Measurements from ENCODE around the gene BMP8B. TPM values are rescaled to one million over a fixed set of nuclear protein-coding genes. Genes with fewer than 3 reads are reported as not detected.

The BMP8B gene
- total and polyA plus RNA-seq, 2 donors = 0.14 to 0.16 TPM

DNA sequence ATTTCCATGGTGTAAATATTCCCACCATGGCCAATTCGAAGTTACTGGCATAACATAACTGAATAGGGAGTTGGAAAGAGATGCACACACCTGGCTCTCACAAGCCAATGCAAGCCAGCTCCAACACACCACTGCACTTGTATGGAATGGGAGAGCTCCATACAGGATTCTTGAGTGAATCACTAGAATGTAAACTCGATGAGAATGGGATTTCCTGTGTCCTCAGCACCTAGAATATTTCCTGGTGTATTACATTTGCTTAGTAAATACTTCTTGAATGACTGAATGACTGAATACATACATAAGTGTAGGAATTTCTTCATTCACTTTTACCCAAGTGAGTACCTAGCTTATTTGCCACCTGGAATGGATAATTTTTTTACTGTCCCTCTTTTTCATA is 66.2 kb downstream of the BMP8B start:
- Histone ChIP-seq H3K4me3 (ENCODE audit: low read length in 2 of 2) (no peak overlapping the region), H3K9me3 (ENCODE audit: control insufficient read depth in 2 of 2, insufficient read depth in 1 of 2, low read length in 1 of 2) (no peaks in the 10 kb centered on the region), H3K36me3 (ENCODE audit: control insufficient read depth in 2 of 2, insufficient read depth in 2 of 2, low read length in 1 of 2) (no peaks in the 10 kb centered on the region), H3K4me1 (ENCODE audit: control insufficient read depth in 2 of 2, insufficient read depth in 2 of 2, low read length in 2 of 2) (no peaks in the 10 kb centered on the region), H3K27me3 (ENCODE audit: control insufficient read depth in 2 of 2, insufficient read depth in 1 of 2, low read length in 1 of 2) (peaks cover 6 to 45% of the 10 kb centered on the region in 2 donors), H3K27ac (ENCODE audit: low read depth in 1 of 2, low read length in 1 of 2) (no peak overlapping the region)
- WGBS = 20% methylated on average over 2 of the region's 2 CpGs
- DNase-seq (ENCODE audit: low read depth in 6 of 9, low spot score in 9 of 9) = no peak

- no peaks in the 10 kb centered on the region for H3K4me1 ChIP-seq (ENCODE audit: control insufficient read depth in 2 of 2, insufficient read depth in 2 of 2, low read length in 2 of 2)
- no peaks in the 10 kb centered on the region for H3K36me3 ChIP-seq (ENCODE audit: control insufficient read depth in 2 of 2, insufficient read depth in 2 of 2, low read length in 1 of 2)
- DNase-seq (ENCODE audit: low read depth in 6 of 9, low spot score in 9 of 9) = no peak
- no peak overlapping the region for H3K4me3 ChIP-seq (ENCODE audit: low read length in 2 of 2)
- no peaks in the 10 kb centered on the region for H3K9me3 ChIP-seq (ENCODE audit: control insufficient read depth in 2 of 2, insufficient read depth in 1 of 2, low read length in 1 of 2)
- H3K27me3 ChIP-seq (ENCODE audit: control insufficient read depth in 2 of 2, insufficient read depth in 1 of 2, low read length in 1 of 2) = peaks cover 3 to 43% of the 10 kb centered on the region in 2 donors
- no peak overlapping the region for H3K27ac ChIP-seq (ENCODE audit: low read depth in 1 of 2, low read length in 1 of 2)
These were observed 67.0 kb downstream of the BMP8B start for GRCh38 chr1:39721664-39722063.

- WGBS = 54% methylated on average over 7 of the region's 7 CpGs
- Histone ChIP-seq H3K36me3 (ENCODE audit: control insufficient read depth in 2 of 2, insufficient read depth in 2 of 2, low read length in 1 of 2) (no peaks in the 10 kb centered on the region), H3K27me3 (ENCODE audit: control insufficient read depth in 2 of 2, insufficient read depth in 1 of 2, low read length in 1 of 2) (peaks cover 3 to 35% of the 10 kb centered on the region in 2 donors), H3K4me3 (ENCODE audit: low read length in 2 of 2) (no peak overlapping the region), H3K9me3 (ENCODE audit: control insufficient read depth in 2 of 2, insufficient read depth in 1 of 2, low read length in 1 of 2) (no peaks in the 10 kb centered on the region), H3K4me1 (ENCODE audit: control insufficient read depth in 2 of 2, insufficient read depth in 2 of 2, low read length in 2 of 2) (no peaks in the 10 kb centered on the region), H3K27ac (ENCODE audit: low read depth in 1 of 2, low read length in 1 of 2) (no peak overlapping the region)
- DNase-seq (ENCODE audit: low read depth in 6 of 9, low spot score in 9 of 9) = peak; percentile 16 to 76 (median 52)
These were observed 68.3 kb downstream of the BMP8B start for GRCh38 chr1:39720094-39720999.

DNA sequence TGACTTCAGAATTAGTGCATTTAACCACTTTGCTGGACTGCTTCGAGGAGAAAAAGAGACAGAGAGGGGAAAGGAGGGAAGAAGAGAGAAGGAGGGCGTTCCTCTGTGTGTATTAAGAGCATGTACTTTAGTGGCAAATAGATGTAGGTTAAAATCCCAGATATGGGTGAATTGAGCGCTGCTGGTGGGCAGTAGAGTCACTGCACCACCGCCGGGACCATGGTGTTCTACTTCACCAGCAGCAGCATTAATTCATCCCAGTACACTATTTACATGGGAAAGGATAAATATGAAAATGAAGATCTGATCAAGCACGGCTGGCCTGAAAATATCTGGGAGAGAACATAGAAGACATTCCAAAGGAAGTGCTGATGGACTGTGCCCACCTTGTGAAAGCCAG is 70.9 kb downstream of the BMP8B start:
- Histone ChIP-seq H3K27me3 (ENCODE audit: control insufficient read depth in 2 of 2, insufficient read depth in 1 of 2, low read length in 1 of 2) (peaks cover 3 to 40% of the 10 kb centered on the region in 2 donors), H3K27ac (ENCODE audit: low read depth in 1 of 2, low read length in 1 of 2) (no peak overlapping the region), H3K9me3 (ENCODE audit: control insufficient read depth in 2 of 2, insufficient read depth in 1 of 2, low read length in 1 of 2) (no peaks in the 10 kb centered on the region), H3K4me1 (ENCODE audit: control insufficient read depth in 2 of 2, insufficient read depth in 2 of 2, low read length in 2 of 2) (no peaks in the 10 kb centered on the region), H3K36me3 (ENCODE audit: control insufficient read depth in 2 of 2, insufficient read depth in 2 of 2, low read length in 1 of 2) (no peaks in the 10 kb centered on the region), H3K4me3 (ENCODE audit: low read length in 2 of 2) (no peak overlapping the region)
- 49% methylated on average over 6 of the region's 6 CpGs for whole genome bisulfite sequencing
- no peak for DNase-seq (ENCODE audit: low read depth in 6 of 9, low spot score in 9 of 9)

GRCh38 chr1:39713557-39713956 is 75.1 kb downstream of the BMP8B start:
- no peak for DNase-seq (ENCODE audit: low read depth in 6 of 9, low spot score in 9 of 9)
- H3K27me3 ChIP-seq (ENCODE audit: control insufficient read depth in 2 of 2, insufficient read depth in 1 of 2, low read length in 1 of 2) = peaks cover 3 to 58% of the 10 kb centered on the region in 2 donors
- H3K4me3 ChIP-seq (ENCODE audit: low read length in 2 of 2) = no peak overlapping the region
- H3K27ac ChIP-seq (ENCODE audit: low read depth in 1 of 2, low read length in 1 of 2) = no peak overlapping the region
- no peaks in the 10 kb centered on the region for H3K9me3 ChIP-seq (ENCODE audit: control insufficient read depth in 2 of 2, insufficient read depth in 1 of 2, low read length in 1 of 2)
- H3K36me3 ChIP-seq (ENCODE audit: control insufficient read depth in 2 of 2, insufficient read depth in 2 of 2, low read length in 1 of 2) = no peaks in the 10 kb centered on the region
- 96% methylated on average over 5 of the region's 5 CpGs for WGBS
- no peaks in the 10 kb centered on the region for H3K4me1 ChIP-seq (ENCODE audit: control insufficient read depth in 2 of 2, insufficient read depth in 2 of 2, low read length in 2 of 2)

DNA sequence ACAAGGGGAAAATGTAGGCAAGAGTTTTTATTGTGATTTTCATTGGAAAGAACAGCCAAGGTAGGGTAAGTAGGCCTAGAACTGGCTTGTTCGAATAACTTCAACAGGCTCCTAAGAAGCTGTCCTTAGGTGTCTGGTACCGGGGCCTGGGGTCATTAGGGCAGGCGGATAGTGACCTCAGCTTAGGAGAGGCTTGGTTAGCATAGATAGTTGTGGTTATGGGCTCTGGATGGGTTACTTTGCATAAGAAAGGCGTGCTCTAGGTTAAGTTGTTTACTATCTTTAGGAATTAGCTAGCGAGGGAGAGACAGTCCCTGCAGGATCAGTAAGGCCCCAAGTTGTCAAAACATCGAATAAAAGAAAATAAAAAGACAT is 76.7 kb downstream of the BMP8B start:
- 92% methylated on average over 6 of the region's 6 CpGs for WGBS
- H3K27me3 ChIP-seq (ENCODE audit: control insufficient read depth in 2 of 2, insufficient read depth in 1 of 2, low read length in 1 of 2) = peaks cover 0 to 50% of the 10 kb centered on the region in 2 donors
- H3K4me3 ChIP-seq (ENCODE audit: low read length in 2 of 2) = no peak overlapping the region
- DNase-seq (ENCODE audit: low read depth in 6 of 9, low spot score in 9 of 9) = no peak
- no peaks in the 10 kb centered on the region for H3K4me1 ChIP-seq (ENCODE audit: control insufficient read depth in 2 of 2, insufficient read depth in 2 of 2, low read length in 2 of 2)
- no peaks in the 10 kb centered on the region for H3K36me3 ChIP-seq (ENCODE audit: control insufficient read depth in 2 of 2, insufficient read depth in 2 of 2, low read length in 1 of 2)
- no peaks in the 10 kb centered on the region for H3K9me3 ChIP-seq (ENCODE audit: control insufficient read depth in 2 of 2, insufficient read depth in 1 of 2, low read length in 1 of 2)
- no peak overlapping the region for H3K27ac ChIP-seq (ENCODE audit: low read depth in 1 of 2, low read length in 1 of 2)

- H3K36me3 ChIP-seq (ENCODE audit: control insufficient read depth in 2 of 2, insufficient read depth in 2 of 2, low read length in 1 of 2) = no peaks in the 10 kb centered on the region
- no peak for DNase-seq (ENCODE audit: low read depth in 6 of 9, low spot score in 9 of 9)
- no peak overlapping the region for H3K4me3 ChIP-seq (ENCODE audit: low read length in 2 of 2)
- WGBS = 91% methylated on average over 12 of the region's 12 CpGs
- no peaks in the 10 kb centered on the region for H3K4me1 ChIP-seq (ENCODE audit: control insufficient read depth in 2 of 2, insufficient read depth in 2 of 2, low read length in 2 of 2)
- H3K27me3 ChIP-seq (ENCODE audit: control insufficient read depth in 2 of 2, insufficient read depth in 1 of 2, low read length in 1 of 2) = peaks cover 0 to 53% of the 10 kb centered on the region in 2 donors
- no peaks in the 10 kb centered on the region for H3K9me3 ChIP-seq (ENCODE audit: control insufficient read depth in 2 of 2, insufficient read depth in 1 of 2, low read length in 1 of 2)
- H3K27ac ChIP-seq (ENCODE audit: low read depth in 1 of 2, low read length in 1 of 2) = no peak overlapping the region
These were observed 77.3 kb downstream of the BMP8B start for GRCh38 chr1:39711104-39711965.

DNA sequence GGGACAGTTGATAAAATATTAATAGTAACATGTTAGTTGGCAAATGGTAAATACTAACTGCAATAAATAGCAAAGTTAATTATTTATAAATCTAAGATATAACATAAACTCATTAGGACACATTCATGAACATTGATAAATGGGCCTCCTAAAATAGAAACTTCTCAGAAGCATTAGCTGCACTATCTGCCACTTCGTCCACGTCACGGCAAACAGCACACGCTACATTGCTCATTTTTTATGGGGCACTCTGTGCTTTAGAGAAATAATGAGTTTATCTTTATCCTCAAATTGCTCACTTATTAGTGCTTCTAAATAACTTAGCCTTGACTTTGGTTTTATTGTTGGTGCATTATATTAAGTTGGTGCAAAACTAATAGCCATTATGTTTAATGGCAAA is 81.2 kb downstream of the BMP8B start:
- H3K27ac ChIP-seq (ENCODE audit: low read depth in 1 of 2, low read length in 1 of 2) = no peak overlapping the region
- WGBS = 98% methylated on average over 4 of the region's 4 CpGs

More for the DNA sequence above, 81.2 kb downstream of the BMP8B start:
- H3K9me3 ChIP-seq (ENCODE audit: control insufficient read depth in 2 of 2, insufficient read depth in 1 of 2, low read length in 1 of 2) = no peaks in the 10 kb centered on the region
- no peak overlapping the region for H3K4me3 ChIP-seq (ENCODE audit: low read length in 2 of 2)
- no peaks in the 10 kb centered on the region for H3K36me3 ChIP-seq (ENCODE audit: control insufficient read depth in 2 of 2, insufficient read depth in 2 of 2, low read length in 1 of 2)
- H3K27me3 ChIP-seq (ENCODE audit: control insufficient read depth in 2 of 2, insufficient read depth in 1 of 2, low read length in 1 of 2) = peaks cover 0 to 40% of the 10 kb centered on the region in 2 donors
- no peaks in the 10 kb centered on the region for H3K4me1 ChIP-seq (ENCODE audit: control insufficient read depth in 2 of 2, insufficient read depth in 2 of 2, low read length in 2 of 2)
- no peak for DNase-seq (ENCODE audit: low read depth in 6 of 9, low spot score in 9 of 9)
